EH (cell line): ENCODE results near the gene MIS18A.
"Not testable (repeated sequence)": the region's sequence is repeated elsewhere in the genome, so short reads cannot be mapped to it uniquely, and the experiment has no call there.

Experiments used
- DNase-seq: peaks from one replicate; pipeline ENCODE4 v3.0.0-alpha.2; 2015; ENCODE audit warnings: low read depth

Gene MIS18A, protein sequence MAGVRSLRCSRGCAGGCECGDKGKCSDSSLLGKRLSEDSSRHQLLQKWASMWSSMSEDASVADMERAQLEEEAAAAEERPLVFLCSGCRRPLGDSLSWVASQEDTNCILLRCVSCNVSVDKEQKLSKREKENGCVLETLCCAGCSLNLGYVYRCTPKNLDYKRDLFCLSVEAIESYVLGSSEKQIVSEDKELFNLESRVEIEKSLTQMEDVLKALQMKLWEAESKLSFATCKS

GRCh38 chr21:32278518-32279376 lies at the start of gene MIS18A:
Gene MIS18A, minus strand, starts transcription at chr21:32279049. Its CDS starts 35 bp downstream, at chr21:32279014.
- DNase-seq: peak; percentile 95

DNA sequence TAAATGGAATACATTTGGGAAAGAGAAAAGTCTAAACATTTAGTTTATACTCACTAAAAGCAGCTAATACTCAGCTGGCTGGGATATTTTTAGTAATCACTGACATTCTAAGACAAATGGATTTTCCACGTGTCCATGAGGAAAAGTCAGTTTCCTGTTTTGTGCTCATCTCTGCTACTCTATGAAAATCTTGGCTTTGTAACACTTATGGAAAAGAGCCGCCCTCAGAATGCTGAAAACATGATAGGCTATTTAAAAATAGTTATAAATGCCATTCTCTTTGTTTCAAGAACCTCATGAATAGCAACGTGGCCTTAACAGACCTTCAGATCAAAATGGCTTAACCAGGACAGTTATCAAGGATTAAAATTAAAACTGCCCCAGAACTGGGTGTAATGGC lies 49.7 kb upstream of the MIS18A start:
- peak; percentile 63 for DNase-seq

- DNase-seq: no peak
These were observed 46.9 kb upstream of the MIS18A start for GRCh38 chr21:32325706-32326105.

DNA sequence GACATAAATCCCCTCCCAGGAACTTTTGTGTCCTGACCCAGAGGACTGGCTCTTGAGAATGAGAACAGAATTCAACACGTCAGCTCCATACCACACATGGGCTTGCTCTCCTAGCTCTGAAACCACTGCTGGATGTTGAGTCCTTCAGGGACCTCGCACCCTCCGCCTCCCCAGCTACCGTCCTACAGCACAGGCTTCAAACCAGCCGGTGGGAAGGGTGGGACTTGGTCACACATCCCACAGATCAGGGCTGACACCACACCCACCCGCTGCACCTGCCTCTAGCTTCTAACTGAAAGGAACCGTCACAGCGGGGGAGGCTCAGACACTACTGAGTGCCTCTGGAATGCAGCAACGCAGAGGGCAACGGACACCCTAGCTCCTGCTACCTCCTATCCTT lies 43.8 kb upstream of the MIS18A start:
- DNase-seq: no peak

DNA sequence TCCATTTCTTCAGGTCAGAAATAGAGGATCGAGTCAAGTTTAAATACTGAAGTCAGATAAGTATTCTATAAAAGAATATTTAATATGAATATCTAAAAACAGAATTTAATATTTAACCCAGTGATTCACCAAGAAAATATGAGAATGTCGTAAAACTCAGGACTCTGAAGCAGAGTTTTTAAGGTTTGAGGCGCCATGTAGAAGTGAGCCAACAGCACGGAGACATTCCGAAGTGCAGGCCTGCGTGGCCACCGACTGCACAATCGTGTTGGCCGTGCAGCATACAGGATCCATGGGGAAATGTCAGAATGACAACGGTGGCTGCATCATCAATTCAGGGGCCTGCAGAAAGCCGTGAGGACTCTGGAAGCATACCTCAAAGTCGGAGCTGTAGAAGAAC lies 43.3 kb upstream of the MIS18A start:
- no peak for DNase-seq

DNA sequence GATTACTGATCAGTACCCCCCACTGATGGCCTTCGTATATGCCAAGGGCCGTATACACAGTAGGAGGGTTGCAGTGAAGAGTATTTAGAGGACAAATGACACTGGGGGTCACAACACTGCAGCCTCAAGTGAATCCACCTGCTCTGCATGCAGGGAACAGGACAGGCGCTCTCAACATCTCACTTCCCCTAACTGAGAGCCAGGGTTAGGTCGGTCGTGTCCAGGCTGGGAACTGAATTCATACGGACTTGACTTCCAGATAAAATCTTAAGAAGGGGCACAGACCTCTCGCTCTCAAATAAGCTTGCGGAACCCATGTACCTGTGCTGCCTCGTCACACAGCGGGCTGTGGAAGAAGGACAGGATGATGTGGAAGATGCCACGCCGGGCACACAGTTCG lies 42.6 kb upstream of the MIS18A start:
- no peak for DNase-seq

- no peak for DNase-seq
These were observed 41.9 kb upstream of the MIS18A start for GRCh38 chr21:32320726-32321125.

GRCh38 chr21:32320059-32320458 lies 41.2 kb upstream of the MIS18A start:
- no peak for DNase-seq

- DNase-seq: no peak
These were observed 40.2 kb upstream of the MIS18A start for GRCh38 chr21:32319012-32319411.

- DNase-seq: no peak
These were observed 38.9 kb upstream of the MIS18A start for GRCh38 chr21:32317726-32318125.

DNA sequence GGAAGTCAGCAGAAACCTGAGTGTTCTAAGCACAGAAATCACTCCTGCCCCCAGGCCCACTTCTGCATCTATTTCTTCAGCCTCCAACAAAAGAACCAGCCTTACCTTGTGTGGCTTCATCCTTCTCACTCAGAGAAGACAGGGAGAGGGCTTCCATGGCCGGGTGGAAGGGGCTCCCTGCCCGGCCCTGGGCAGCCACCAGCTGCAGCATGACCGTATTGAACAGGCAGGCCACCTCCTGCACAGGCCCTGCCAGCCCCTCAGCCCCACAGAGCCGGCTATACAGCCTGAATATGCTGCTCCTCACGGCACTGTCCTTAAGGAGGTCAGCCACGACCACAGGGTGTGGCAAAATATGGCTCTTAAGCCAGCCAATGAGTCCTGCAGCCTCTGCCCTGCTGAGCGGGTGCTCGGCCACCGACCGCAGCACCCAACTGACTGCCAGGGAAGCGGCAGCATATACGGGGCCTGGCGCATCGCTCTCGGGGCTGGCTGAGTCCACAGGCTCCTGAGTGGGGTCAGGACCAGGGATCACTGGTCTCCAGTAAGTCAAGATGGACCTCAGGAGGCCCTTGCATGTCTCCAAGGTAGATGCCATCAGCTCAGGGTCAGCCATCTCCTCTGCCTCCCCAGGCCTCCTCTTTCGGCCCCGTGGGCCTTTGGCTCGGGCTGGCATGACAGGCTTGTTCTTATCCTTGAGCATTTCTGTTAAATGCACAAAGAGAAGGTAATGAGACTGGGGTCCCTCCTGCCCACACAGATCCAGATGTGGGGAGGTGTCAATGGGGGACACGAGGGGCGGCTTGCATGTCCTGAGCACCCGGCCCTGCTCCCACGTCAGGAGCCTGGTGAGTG lies 37.7 kb upstream of the MIS18A start:
- DNase-seq: no peak

- no peak for DNase-seq
These were observed 36.8 kb upstream of the MIS18A start for GRCh38 chr21:32315511-32316281.

- DNase-seq: no peak
These were observed 36.0 kb upstream of the MIS18A start for GRCh38 chr21:32314806-32315205.

DNA sequence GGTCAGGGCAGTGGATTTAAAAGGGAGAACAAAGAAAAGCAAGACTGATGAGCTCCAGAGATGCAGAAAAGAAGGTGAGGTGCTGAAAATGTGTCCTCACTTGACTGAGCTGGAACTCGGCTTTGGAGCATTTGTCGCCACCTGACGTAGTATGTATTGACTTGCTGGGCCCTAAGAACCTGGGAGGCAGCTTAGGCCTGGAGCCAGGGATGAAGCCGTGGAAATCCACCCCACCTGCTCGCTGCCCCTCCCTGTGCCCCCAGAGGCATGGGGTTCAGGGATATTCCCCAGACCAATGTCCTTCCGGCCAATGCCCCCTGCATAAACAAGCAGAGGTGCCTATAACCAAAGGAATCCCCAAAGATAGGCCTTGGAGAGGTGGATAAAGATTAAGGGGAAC lies 34.1 kb upstream of the MIS18A start:
- no peak for DNase-seq

DNA sequence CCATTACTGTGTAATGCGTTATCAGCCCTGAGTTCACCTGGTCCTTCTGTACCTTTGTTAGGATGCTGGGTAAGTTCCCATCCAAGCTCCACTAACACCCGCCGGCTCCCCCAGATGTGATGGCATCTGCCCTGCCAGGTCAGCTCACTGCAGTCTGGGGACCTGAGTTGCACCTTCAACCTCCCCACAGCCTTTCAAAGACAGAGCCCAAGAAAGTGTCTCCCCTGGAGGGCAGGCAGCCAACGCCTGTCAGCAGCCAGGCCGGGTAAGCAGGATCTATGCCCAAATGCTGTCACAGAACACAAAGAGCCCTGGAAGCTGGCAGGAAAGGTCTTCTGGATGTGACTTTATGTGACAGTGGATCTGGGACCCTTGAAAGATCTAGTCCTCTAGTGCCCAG lies 33.5 kb upstream of the MIS18A start:
- DNase-seq: no peak

GRCh38 chr21:32311621-32312020 lies 32.8 kb upstream of the MIS18A start:
- no peak for DNase-seq

DNA sequence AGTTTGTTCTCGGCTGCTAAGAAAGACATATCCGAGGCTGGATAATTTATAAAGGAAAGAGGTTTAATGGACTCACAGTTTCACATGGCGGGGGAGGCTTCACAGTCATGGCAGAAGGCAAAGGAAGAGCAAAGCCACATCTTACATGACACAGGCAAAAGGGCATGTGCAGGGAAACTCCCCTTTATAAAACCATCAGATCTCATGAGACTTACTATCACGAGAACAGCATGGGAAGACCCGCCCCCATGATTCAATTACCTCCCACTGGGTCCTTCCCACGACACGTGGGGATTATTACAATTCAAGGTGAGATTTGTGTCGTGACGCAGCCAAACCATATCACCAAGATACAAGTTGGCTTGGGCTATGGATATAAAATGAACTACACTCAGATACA lies 32.1 kb upstream of the MIS18A start:
- not testable (repeated sequence) for DNase-seq

DNA sequence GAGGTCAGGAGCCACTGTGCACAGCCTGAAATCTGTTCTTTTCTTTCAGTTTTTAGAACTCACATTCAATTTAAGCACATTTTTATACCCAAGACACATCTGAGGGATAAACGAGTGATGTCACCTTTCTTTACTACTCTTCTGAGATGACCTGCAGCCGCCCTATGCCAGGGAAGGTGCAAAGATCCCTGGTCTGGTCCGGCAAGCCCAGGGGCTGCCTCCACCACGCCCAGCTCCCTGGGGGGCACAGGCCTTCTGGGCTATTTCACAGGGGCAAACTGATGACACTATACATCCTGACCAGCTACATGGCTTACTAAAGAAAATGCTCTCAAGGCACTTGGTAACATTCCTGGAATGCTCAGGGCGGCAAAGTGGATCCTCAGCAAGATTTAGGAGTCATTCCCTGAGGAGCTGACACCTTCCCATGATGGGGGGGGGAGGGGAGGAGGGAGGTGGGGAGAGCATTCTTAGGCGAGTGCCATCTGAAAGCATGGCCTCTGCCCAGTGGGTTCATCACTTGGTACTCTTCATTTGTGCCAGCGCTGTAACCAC lies 31.1 kb upstream of the MIS18A start:
- DNase-seq: no peak

DNA sequence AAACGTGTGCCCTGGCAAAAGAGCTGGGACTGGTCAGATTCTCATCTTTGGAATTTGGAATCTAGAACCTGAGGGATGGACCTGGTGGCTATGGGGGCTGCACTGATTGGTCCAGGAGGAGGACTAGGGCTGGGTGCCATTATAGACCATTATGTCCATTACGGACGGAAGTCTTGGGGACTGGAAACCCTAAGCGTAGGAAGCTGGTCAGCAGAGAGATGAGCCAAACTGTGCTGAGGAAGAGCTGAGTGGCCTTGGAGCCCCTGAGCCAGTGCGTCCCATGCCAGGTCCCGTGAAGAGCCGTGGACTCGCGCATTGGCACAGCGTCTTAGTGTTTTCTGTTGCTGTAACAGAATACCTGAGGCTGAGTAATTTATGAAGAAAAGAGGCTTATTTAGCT lies 29.8 kb upstream of the MIS18A start:
- no peak for DNase-seq

GRCh38 chr21:32307706-32308105 lies 28.9 kb upstream of the MIS18A start:
- peak; percentile 50 for DNase-seq

- DNase-seq: no peak
These were observed 27.4 kb upstream of the MIS18A start for GRCh38 chr21:32306021-32306780.
